PC-9 (cell line): ENCODE results near the gene IL1RL1. TPM values are rescaled to one million over a fixed set of nuclear protein-coding genes. Genes with fewer than 3 reads are reported as not detected.

Experiments
- BruUV-seq: library from RNA; stranded (reverse); fragments of 400-500 nt; replicated peaks from 2 replicates; lab custom pipeline; 2021; lab: Mats Ljungman, UMichigan
- CTCF ChIA-PET: fragments of 300-600 bp; sonication (Branson Sonifier 250); formaldehyde crosslinking; loops from one replicate; lab custom pipeline; 2022; ENCODE audit warnings: antibody characterized with exemption; lab: Charles Lee
- POLR2A ChIA-PET: fragments of 300-600 bp; sonication (Branson Sonifier 250); formaldehyde crosslinking; loops from one replicate; lab custom pipeline; 2022; ENCODE audit warnings: antibody characterized with exemption; ENCODE audit not compliant: unreplicated experiment; lab: Charles Lee
- DNase-seq, 2 experiments: peaks; one replicate each; pipeline versions ENCODE4 v3.0.0 to v3.0.0-alpha.2; 2015 to 2022; ENCODE audit warnings: mixed read lengths in 1 of 2
- H2AFZ ChIP-seq: fragments of 200-600 bp; sonication (generic); 2 replicates; pipeline ENCODE4 v1.8.1; 2017; ENCODE audit warnings: antibody characterized with exemption
- H3F3A ChIP-seq: fragments of 200-600 bp; sonication (generic); 2 replicates; pipeline ENCODE4 v1.8.1; 2017; ENCODE audit warnings: antibody characterized with exemption, mild to moderate bottlenecking, low read depth; ENCODE audit not compliant: insufficient read depth
- H3K27ac ChIP-seq: fragments of 200-600 bp; sonication (generic); 2 replicates; pipeline ENCODE4 v1.6.1; 2016; ENCODE audit warnings: mixed run types
- H3K27me3 ChIP-seq: fragments of 200-600 bp; sonication (generic); 2 replicates; pipeline ENCODE4 v1.6.1; 2016; ENCODE audit warnings: low read depth, mixed run types; ENCODE audit not compliant: insufficient read depth
- H3K36me3 ChIP-seq: fragments of 200-600 bp; sonication (generic); 2 replicates; pipeline ENCODE4 v1.6.1; 2016; ENCODE audit warnings: low read depth, mixed run types
- H3K4me1 ChIP-seq: fragments of 200-600 bp; sonication (generic); replicated peaks from 2 replicates; pipeline ENCODE4 v1.6.1; 2016; ENCODE audit warnings: mixed run types; ENCODE audit not compliant: insufficient read depth
- H3K4me2 ChIP-seq: fragments of 200-600 bp; sonication (generic); 2 replicates; pipeline ENCODE4 v1.6.1; 2017; ENCODE audit warnings: mixed run types
- H3K4me3 ChIP-seq: fragments of 200-600 bp; sonication (generic); 2 replicates; pipeline ENCODE4 v1.6.1; 2016; ENCODE audit warnings: mixed run types
- H3K79me2 ChIP-seq: fragments of 200-600 bp; sonication (generic); 2 replicates; pipeline ENCODE4 v1.6.1; 2017; ENCODE audit warnings: low read depth, mixed run types
- H3K9me2 ChIP-seq: fragments of 200-600 bp; sonication (generic); 2 replicates; pipeline ENCODE4 v1.8.1; 2017; ENCODE audit warnings: mild to moderate bottlenecking; ENCODE audit not compliant: insufficient read depth
- H3K9me3 ChIP-seq: fragments of 200-600 bp; sonication (generic); 2 replicates; pipeline ENCODE4 v1.8.1; 2016; ENCODE audit warnings: low read depth; ENCODE audit not compliant: insufficient read depth
- H4K20me1 ChIP-seq: fragments of 200-600 bp; sonication (generic); 2 replicates; pipeline ENCODE4 v1.8.1; 2017; ENCODE audit not compliant: insufficient read depth
- CTCF ChIP-seq: fragments of 200-600 bp; sonication (generic); conservative IDR thresholded peaks from 2 replicates; pipeline ENCODE4 v1.6.1; 2017; ENCODE audit warnings: mixed run types, antibody characterized with exemption, mild to moderate bottlenecking, moderate library complexity
- EZH2 ChIP-seq: fragments of 200-600 bp; sonication (generic); IDR thresholded peaks from 2 replicates; pipeline ENCODE4 v1.8.0; 2017; ENCODE audit warnings: antibody characterized with exemption, low read depth
- intact Hi-C: fragments of 100-400 bp; cut with micrococcal nuclease; formaldehyde crosslinking; loops from one replicate; pipeline ENCODE4 v1.10.0; 2022; ENCODE audit not compliant: unreplicated experiment
- total RNA-seq: library from RNA; stranded (reverse); gene quantifications from 2 replicates; pipeline ENCODE4 v1.2.3, GENCODE V29; 2021

Gene IL1RL1
- total RNA-seq, 1 experiment from 2014 or later: 1.7 TPM

GRCh38 chr2:102297891-102298290 is 13.5 kb upstream of the IL1RL1 start:
- Histone ChIP-seq H3K27me3 (no peaks in the 10 kb centered on the region), H3K79me2 (no peaks in the 10 kb centered on the region), H3K4me1 (no peaks in the 10 kb centered on the region), H3K4me3 (no peak overlapping the region), H3K4me2 (no peak overlapping the region), H4K20me1 (no peaks in the 10 kb centered on the region), H3K36me3 (no peaks in the 10 kb centered on the region), H3K9me3 (no peaks in the 10 kb centered on the region), H3K9me2 (no peaks in the 10 kb centered on the region), H3F3A (peaks cover 8% of the 10 kb centered on the region; the same call in 1 of the 2 replicates), H3K27ac (no peak overlapping the region), H2AFZ (no peak overlapping the region)
- no peak for TF ChIP-seq EZH2
- TF ChIP-seq CTCF: no peak
- DNase-seq: no peak
- intact Hi-C loops: no loop called here
- BruUV-seq: no TSS peak
- ChIA-PET POLR2A (no interaction called here), CTCF (no interaction called here)

GRCh38 chr2:102301867-102302362 is 9.4 kb upstream of the IL1RL1 start:
- POLR2A ChIA-PET: no interaction called here
- no TSS peak for BruUV-seq
- CTCF ChIA-PET: no interaction called here
- no peak for DNase-seq
- Histone ChIP-seq H3K79me2 (no peaks in the 10 kb centered on the region), H3K27me3 (no peaks in the 10 kb centered on the region), H3K4me2 (no peak overlapping the region), H3K36me3 (no peaks in the 10 kb centered on the region), H3K27ac (no peak overlapping the region), H3K4me1 (no peaks in the 10 kb centered on the region), H3F3A (no peaks in the 10 kb centered on the region), H4K20me1 (no peaks in the 10 kb centered on the region), H3K9me3 (no peaks in the 10 kb centered on the region), H3K9me2 (no peaks in the 10 kb centered on the region), H3K4me3 (no peak overlapping the region), H2AFZ (no peak overlapping the region)
- intact Hi-C loops: no loop called here
- TF ChIP-seq EZH2 (no peak), CTCF (no peak; the same call in 1 of the 2 replicates)

DNA sequence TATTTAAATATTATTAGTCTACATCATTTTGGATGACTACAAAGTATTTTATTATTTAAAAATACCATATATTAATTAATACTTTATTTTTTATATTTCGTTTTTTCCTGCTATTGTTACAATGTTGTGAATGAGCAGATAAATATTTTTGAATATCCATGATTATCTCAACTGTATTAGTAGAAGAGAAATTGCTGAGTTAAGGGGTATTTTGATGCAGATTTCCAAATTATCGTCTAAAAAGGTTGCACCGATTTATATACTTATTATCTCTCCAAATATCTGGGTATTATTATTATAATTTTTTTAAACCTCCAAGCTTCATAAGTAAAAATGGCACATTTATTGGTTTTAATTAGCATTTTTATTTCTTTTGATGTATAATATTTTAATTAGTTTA is 8.9 kb upstream of the IL1RL1 start:
- ChIA-PET POLR2A (no interaction called here), CTCF (no interaction called here)
- H3K27ac ChIP-seq: no peak overlapping the region
- H3K27me3 ChIP-seq: no peaks in the 10 kb centered on the region
- no peak overlapping the region for H3K4me2 ChIP-seq
- no peaks in the 10 kb centered on the region for H3K79me2 ChIP-seq
- DNase-seq: no peak
- H3K4me3 ChIP-seq: no peak overlapping the region
- BruUV-seq: no TSS peak
- no peaks in the 10 kb centered on the region for H3F3A ChIP-seq
- no peaks in the 10 kb centered on the region for H3K9me3 ChIP-seq
- TF ChIP-seq CTCF (no peak), EZH2 (no peak)
- no peaks in the 10 kb centered on the region for H4K20me1 ChIP-seq
- H3K9me2 ChIP-seq: no peaks in the 10 kb centered on the region
- intact Hi-C loops: no loop called here
- no peaks in the 10 kb centered on the region for H3K4me1 ChIP-seq
- H3K36me3 ChIP-seq: no peaks in the 10 kb centered on the region
- no peak overlapping the region for H2AFZ ChIP-seq
